HG03175 (cell line): ENCODE results near the gene OR10G8.
"Not testable (repeated sequence)": the region's sequence is repeated elsewhere in the genome, so short reads cannot be mapped to it uniquely, and the experiment has no call there.

Source experiments
- ATAC-seq: cut with Tn5 transposase; IDR thresholded peaks from one replicate; pipeline ENCODE4 v1.9.1; 2021; ENCODE audit warnings: mild to moderate bottlenecking, moderate library complexity; ENCODE audit not compliant: unreplicated experiment

Gene OR10G8, protein sequence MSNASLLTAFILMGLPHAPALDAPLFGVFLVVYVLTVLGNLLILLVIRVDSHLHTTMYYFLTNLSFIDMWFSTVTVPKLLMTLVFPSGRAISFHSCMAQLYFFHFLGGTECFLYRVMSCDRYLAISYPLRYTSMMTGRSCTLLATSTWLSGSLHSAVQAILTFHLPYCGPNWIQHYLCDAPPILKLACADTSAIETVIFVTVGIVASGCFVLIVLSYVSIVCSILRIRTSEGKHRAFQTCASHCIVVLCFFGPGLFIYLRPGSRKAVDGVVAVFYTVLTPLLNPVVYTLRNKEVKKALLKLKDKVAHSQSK

DNA sequence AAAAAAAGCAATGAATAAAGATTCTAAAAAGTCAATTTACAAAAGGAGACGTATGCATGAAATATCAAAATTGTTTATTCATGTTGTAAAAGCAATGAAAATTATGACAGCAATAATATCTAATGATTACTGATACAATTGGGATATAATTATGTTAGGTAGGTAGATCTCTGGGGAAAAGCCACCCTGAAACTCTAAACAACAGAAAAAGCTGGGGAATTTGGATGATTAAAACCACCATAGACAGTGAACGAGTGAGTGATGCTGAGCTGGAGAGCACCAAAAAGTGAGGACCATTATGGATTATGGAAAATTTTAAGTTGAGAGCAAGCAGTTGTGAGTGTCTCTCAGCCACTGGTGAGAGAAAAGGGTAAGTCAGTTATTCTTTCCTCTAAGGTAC, at the start of gene OR10G8:
Gene OR10G8 (plus strand): TSS at position 301 of the 400 bp plus-strand sequence. CDS start 2,825 bp downstream, outside the sequence.
- no peak for ATAC-seq

DNA sequence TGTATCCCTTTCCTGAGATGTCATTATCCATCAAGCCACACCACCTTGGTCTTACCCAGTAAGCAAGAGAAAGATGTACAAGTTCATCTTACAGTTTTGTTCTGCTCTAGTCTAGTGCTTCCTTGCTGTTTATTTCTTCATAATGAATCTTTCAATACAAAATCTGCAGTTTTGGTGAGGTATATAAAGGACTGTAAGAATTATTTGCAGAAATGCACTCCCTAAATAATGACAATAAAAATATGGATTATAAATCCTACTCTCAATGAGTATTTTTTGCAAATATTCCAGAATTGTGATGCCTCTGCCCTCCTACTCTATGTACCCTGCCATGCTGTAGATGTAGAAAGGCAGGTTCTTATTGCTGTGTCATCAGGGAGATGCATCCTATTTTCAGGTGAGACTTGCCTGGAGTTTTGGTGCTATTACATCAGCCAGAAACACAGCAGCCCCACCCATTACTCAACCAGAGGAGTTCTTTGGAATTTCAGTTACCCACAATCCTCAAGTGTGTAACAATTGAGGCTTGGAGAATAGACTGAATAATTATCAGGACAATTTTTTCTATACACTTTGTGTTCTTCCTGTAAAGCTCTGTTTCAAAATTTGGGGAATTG, 48.8 kb upstream of the OR10G8 start, which contains the start of gene OR10S1:
Gene OR10S1 (minus strand): TSS at position 51 of the 617 bp plus-strand sequence. CDS start 117 bp downstream, outside the sequence.
- ATAC-seq, result no peak

DNA sequence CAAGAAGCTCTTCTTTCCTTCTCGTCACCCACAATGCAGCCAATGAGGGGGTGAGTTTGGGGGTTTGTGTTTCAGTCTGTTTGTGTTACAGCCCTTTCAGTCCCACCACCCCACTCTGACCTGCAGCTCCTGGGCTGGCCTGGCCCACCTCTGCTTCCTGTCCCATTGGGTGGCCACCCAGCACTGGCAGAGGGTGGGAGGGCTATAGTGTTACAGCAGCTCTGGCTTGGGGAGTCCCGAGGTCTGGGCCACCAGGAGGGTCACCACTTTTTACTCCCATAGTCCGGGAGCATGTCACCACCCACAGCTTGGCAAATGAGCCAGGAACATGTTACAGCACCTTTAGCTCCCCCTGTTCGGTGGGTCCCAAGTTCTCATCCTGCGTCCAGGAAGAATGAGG, 47.3 kb upstream of the OR10G8 start:
- ATAC-seq, result no peak

DNA sequence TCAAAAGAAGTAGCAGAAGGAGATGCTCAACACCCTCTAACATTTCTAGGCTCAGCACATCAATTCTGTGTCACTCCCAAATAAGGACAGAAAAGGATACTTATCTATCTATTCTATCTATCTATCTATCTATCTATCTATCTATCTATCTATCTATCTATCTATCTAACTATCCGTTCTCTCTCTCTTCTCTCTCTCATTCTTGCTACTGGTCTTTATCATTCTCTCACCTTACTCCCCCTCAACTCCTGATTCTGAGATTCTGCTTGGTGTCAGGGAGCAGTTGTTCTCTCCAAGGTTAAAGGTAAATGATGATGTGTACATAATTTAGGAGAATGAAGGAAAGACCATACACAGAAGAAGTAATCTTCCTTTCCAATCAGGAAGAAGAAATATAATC, 31.5 kb upstream of the OR10G8 start, which contains the start of gene OR10G6:
Gene OR10G6 (minus strand): TSS at position 43 of the 400 bp plus-strand sequence. CDS start 0 bp downstream, at position 43.
- no peak for ATAC-seq

DNA sequence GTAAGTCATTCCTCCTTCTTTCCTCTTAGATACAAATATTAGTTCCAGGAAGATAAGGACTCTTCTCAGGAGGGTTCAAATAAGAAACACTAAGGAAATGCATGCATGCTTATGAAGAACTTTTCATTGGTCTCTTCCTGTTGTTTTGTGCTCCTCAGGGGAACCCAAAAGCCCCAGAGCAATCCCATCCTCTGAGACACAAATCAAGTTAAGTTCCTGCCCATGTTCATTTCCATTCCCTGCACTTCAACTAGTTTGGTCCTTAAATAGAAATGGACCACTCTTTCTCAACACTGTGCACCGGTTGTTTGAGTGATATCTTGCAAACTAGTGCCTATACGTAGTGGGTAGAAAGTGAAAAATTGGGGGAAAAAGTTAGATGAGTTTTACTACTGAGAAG, 13.9 kb upstream of the OR10G8 start, which contains the start of gene OR10G4:
Gene OR10G4 (plus strand): TSS at position 301 of the 400 bp plus-strand sequence. CDS start 2,578 bp downstream, outside the sequence.
- ATAC-seq, result no peak

DNA sequence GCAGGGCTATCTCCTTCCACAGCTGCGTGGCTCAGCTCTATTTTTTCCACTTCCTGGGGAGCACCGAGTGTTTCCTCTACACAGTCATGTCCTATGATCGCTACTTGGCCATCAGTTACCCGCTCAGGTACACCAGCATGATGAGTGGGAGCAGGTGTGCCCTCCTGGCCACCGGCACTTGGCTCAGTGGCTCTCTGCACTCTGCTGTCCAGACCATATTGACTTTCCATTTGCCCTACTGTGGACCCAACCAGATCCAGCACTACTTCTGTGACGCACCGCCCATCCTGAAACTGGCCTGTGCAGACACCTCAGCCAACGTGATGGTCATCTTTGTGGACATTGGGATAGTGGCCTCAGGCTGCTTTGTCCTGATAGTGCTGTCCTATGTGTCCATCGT, 10.8 kb upstream of the OR10G8 start:
- not testable (repeated sequence) for ATAC-seq

DNA sequence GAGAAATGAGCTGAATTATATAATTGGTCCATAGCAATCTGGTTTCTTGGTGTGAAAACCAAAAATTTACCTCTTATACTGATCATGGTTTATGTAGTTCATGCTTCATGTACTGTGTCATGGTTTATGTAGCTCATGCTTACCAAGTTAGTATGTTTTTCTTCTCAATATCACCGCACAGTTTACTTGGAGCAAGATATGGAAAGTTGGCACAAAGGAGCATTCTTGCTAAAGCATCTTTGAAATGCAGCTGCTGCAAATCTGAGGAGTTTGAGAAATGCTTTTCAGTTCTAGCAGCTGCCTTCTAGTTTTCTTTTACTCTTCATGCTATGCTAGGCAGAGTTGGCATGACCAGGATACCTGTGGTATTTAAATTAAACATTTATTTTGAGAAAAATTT, 10.1 kb downstream of the OR10G8 start:
- no peak for ATAC-seq

DNA sequence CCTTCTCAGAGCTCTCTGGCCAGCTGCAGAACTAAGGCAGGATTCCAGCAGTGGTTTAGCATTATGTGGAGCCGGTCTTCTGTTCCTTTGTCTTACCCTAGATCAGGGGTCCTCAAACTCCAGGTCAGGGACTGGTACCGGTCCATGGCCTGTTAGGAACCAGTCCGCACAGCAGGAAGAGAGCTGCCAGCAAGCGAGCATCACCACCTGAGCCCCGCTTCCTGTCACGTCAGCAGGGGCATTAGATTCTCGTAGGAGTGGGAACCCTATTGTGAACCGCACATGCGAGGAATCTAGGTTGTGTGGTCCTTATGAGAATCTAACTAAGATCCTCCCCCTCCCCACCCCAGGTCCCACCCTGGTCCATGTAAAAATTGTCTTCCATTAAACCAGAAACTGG, 13.0 kb downstream of the OR10G8 start:
- no peak for ATAC-seq

DNA sequence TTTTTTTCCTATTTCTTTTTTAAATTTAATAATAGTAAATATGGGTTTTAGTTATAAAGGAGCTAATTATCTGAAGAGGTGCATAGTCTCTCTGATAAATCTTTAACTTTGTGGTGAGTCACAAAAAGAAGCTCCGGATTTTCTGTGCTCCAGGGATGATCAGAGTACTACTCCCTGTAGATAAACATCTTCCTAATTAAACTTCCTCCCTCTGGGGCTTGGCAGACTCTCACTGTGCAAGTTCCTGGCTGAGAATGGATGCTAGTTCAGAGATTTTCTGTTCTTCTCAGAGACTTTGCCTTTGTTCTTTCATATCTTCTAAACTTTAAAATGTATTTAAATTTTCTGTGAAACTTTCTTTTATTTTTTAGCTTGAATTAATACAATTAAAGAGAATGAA, 14.7 kb downstream of the OR10G8 start, which contains the start of gene OR10G7:
Gene OR10G7 (minus strand): TSS at position 72 of the 400 bp plus-strand sequence. CDS start 2,324 bp downstream, outside the sequence.
- no peak for ATAC-seq

DNA sequence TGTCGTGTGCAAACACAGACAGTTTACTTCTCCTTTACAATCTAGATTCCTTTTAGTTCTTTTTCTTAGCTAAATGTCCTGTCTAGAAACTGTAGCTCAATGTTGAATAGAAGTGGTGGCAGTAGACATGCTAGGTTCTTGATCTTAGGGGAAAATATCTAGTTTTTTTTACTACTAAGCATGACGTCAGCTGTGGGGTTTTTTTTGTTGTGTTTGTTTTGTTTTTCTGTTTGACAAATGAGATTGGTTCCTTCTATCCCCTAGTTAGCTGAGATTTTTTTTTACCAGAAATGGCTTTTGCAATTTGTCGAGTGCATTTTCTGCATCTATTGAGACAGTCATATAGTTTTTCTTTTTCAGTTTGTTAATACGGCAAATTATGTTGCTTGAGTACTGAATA, 16.8 kb downstream of the OR10G8 start:
- ATAC-seq, result no peak

DNA sequence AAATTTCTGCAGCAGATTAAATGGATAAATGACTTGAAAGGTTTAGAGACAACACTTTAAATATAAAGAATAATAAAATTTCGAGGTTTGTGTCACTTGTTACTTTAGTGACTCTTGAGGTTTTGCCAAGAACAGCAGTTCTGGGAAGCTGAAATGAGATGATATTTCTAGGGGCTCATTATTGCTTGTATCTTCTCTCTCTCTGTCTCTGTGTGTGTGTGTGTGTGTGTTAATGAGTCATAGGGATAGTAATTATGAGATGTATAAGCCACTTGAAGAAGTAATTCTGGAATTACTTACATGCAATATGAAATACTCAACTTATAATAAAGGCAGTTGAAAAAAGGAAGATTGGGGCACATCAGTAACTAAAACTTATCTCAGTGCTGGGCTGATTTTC, 24.1 kb downstream of the OR10G8 start:
- ATAC-seq, result no peak

DNA sequence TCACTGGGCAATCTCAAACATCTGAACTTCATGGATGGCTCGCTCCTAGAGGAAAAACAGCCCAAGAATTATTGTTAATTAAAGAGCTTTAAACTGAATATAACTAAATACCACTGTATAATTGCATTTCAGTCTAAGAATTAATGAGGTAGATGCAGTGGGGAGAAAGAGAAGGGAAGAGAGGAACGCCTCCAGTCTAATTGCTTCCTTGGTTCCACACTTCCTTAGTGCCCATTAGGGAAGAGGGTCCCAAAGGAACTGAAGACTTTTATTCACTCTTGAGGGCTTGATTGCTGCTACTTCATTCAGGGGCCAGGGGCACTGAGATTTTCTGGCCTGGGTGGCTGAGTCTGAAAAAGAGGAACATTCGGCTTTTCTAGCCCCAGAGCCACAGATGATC, 26.4 kb downstream of the OR10G8 start:
- no peak for ATAC-seq

DNA sequence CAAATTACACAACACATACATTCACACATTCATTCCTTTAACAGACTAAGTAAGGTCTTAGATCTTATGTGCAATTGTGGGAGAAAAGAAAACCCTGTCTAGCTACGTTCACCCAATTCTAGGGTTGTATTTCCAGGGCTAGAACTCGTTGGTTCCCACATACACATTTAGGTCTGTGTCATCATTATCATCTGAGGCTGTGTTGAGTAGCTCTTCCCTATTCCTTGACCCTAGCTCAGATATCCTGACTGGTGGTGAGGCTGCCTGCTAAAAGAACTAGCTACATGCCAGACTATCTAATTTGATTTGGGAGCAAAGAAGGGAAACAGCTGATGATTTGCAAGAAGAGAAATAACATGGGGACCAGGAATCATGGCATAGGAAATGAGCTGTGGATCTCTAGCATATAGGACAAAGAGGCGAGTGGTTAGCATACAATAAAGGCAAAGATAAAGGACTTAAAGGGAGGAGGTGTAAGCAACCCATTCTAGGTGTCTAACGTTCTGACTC, 42.1 kb downstream of the OR10G8 start:
- no peak for ATAC-seq

DNA sequence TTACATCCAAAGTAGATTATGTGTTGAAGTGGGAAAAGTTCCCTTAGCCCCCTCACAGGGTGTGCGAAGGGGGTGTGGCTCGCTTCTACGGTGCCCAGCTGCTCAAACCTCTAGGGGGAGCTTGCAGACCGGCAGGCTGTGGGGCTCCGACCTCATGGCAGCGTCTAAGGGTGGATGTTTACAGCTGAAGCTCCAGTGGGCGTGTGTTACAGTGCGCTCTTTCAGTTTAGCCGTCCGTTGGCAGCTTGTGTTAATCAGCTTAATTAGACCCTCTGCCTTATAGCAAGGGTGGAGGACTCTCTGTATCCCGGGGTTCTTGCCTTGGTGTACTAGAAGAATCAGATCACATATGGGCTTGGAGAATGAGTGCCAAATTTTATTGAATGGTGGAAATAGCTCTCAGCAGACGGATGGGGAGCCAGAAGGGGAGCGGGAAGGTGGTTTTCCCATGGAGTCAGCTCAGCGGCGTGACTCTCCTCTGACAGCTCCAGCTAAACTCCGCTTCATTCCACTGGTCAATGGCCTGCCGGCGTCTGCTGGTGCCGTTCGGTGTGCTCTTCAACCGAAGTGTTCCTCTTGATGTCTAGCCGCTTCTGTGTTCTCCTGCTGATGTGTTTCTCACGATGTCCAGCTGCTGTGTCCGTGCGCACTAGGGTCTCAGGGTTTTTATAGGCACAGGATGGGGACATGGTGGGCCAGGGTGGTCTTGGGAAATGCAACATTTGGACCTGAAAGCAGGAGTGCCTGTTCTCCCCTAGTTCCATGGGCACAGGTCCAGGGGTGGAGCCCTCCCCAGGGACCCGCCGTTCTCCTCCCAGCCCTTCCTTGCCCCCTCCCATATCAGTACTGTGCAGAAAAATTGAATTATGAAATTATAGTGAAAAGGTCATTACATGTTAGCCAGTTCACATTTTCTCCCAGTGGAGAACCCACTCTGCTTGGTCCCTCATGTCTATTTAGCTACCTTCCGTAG, 43.1 kb downstream of the OR10G8 start:
- ATAC-seq, result peak; percentile 69

DNA sequence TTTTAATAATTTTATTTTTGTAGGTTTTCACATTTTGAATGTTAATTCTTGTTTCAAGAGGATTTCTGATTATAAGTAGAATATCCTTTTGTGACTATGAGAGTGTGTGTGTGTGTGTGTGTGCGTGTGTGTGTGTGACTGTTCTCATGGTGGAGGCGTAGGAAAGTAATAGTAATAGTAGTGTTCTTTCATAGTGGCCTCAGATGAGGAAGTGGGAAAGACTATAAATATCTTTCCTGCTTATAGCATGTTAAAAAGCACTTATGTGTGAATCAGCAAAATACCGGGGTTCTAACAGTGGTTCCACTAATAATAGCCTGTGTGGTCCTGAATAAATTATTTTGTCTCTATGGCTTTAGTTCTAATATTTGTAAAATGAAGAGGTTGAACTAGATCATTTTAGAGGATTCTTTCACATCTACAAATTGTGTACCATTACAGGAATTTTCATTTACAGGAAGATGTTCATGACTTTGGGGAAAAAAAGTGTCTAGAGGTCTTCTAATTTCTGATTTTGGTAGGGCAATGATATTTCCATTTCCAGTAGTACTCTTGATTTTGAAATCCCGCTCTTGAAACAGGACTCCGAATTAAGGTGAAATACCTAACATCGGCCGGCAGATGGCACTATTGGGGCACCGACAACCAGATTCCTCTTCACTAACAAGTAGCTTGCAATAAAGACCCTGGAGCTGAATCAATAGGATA, 44.5 kb downstream of the OR10G8 start:
- peak; percentile 88 for ATAC-seq

DNA sequence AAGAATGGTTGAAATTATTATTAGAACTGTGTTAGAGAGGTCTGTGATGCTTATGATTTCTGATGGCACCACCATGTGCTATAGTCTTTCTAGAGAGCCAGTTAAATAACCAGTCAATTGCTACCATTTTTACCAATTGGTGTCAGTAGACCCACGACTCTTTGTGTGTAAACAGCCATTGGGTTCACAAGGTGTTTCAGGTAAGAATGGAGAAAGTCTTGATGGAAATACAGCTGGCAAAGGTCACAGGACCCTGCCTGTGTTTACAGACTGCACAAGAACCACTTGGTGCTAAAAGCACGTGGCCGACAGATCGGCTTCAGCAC, 45.0 kb downstream of the OR10G8 start:
- no peak for ATAC-seq

DNA sequence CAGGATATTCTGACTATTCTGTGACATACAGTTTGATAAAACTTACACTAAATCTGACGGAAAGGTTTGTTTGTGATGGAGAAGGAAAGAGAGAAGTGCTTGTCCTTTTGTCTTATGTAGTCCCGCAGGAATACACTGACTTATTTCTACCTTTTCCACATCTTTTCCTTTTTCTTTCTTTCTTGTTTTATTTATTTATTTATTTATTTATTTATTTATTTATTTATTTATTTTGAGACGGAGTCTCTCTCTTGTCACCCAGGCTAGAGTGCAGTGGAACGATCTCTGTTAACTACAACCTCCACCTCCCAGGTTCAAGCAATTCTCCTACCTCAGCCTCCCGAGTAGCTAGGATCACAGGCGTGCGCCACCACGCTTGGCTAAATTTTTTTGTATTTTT, 45.5 kb downstream of the OR10G8 start:
- ATAC-seq, result no peak

DNA sequence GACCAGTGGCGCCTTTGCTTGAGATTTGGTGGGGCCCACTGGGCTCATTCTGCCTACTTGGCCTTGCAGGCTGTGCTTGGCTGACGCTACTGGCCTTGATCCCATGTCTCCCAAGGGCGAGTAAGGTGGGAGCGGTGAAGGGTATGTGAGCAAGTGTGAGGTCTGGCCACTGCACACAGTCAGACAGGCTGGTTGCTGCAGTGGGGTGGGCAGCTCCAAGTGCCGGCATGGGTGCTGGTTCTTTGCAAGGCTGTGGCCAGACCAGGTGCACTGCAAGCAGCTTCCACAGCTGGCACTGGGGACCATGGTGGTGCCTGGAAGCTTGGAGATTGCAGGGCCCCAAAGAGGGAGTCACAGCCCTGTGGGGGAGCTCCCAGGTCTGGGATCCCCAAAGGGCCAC, 48.0 kb downstream of the OR10G8 start:
- ATAC-seq, result no peak

DNA sequence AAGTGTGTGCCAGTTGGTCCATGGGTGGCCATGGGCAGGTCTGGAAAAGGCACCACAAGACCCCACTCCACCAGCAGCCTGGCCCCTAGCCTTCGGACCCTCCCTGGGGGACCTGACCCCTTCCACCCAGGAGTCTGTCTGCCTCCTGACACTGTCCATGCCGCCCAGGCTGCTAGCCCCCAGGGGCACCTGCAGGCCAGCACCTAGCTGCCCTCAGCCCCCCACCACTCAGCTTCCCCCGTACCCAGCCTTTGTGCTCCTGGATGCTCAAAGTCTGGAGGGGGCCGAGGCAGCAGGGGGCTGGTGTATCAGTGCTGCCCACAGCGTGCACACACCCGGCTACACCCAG, 48.9 kb downstream of the OR10G8 start:
- no peak for ATAC-seq
